Activated naive CD8-positive, alpha-beta T cell treated with anti-CD3 and anti-CD28 coated beads for 36 hours (primary cell): ENCODE measurements around the gene MAPKAP1. TPM values are rescaled to one million over a fixed set of nuclear protein-coding genes. Genes with fewer than 3 reads are reported as not detected.
"Not testable (repeated sequence)": the region's sequence is repeated elsewhere in the genome, so short reads cannot be mapped to it uniquely, and the experiment has no call there.

Source experiments
- DNase-seq: peaks from one replicate; pipeline ENCODE4 v3.0.0; 2021
- H3K27ac Mint-ChIP-seq: one replicate; pipeline ENCODE4 v1.8.0; 2022; ENCODE audit warnings: mild to moderate bottlenecking, moderate library complexity, mixed read lengths
- H3K27me3 Mint-ChIP-seq: one replicate; pipeline ENCODE4 v1.8.0; 2022; ENCODE audit warnings: mild to moderate bottlenecking, mixed read lengths
- H3K36me3 Mint-ChIP-seq: one replicate; pipeline ENCODE4 v1.8.0; 2021; ENCODE audit warnings: mild to moderate bottlenecking, mixed read lengths
- H3K4me1 Mint-ChIP-seq: one replicate; pipeline ENCODE4 v1.8.0; 2021; ENCODE audit warnings: mixed read lengths
- H3K4me3 Mint-ChIP-seq: one replicate; pipeline ENCODE4 v1.8.0; 2022; ENCODE audit warnings: mild to moderate bottlenecking, moderate library complexity, mixed read lengths
- H3K9me3 Mint-ChIP-seq: one replicate; pipeline ENCODE4 v1.8.0; 2022; ENCODE audit warnings: mixed read lengths
- total RNA-seq, 2 experiments: library from RNA; stranded (reverse); gene quantifications; one replicate each; pipeline ENCODE4 v1.2.3, GENCODE V29; 2021

MAPKAP1 gene
- total RNA-seq, 2 experiments from 2014 or later, result 91.8 to 92.2 TPM

- Mint-ChIP-seq H3K27me3 (no peaks in the 10 kb centered on the region), H3K27ac (no peak overlapping the region), H3K36me3 (peaks cover 11% of the 10 kb centered on the region), H3K9me3 (no peaks in the 10 kb centered on the region), H3K4me1 (peaks cover 31% of the 10 kb centered on the region), H3K4me3 (no peak overlapping the region)
- DNase-seq, result no peak
These were observed 112.8 kb downstream of the MAPKAP1 start for GRCh38 chr9:125594223-125594610.

GRCh38 chr9:125593581-125594222 is 113.3 kb downstream of the MAPKAP1 start:
- DNase-seq, result no peak
- H3K4me1 Mint-ChIP-seq, result peaks cover 33% of the 10 kb centered on the region
- H3K4me3 Mint-ChIP-seq, result no peak overlapping the region
- no peak overlapping the region for H3K27ac Mint-ChIP-seq
- H3K9me3 Mint-ChIP-seq, result no peaks in the 10 kb centered on the region
- no peaks in the 10 kb centered on the region for H3K27me3 Mint-ChIP-seq
- peaks cover 11% of the 10 kb centered on the region for H3K36me3 Mint-ChIP-seq

GRCh38 chr9:125591888-125592287 is 115.1 kb downstream of the MAPKAP1 start:
- Mint-ChIP-seq H3K9me3 (no peaks in the 10 kb centered on the region), H3K4me3 (no peak overlapping the region)

GRCh38 chr9:125591245-125591644 is 115.8 kb downstream of the MAPKAP1 start:
- Mint-ChIP-seq H3K36me3 (peaks cover 8% of the 10 kb centered on the region), H3K4me3 (no peak overlapping the region), H3K4me1 (peaks cover 37% of the 10 kb centered on the region), H3K27me3 (no peaks in the 10 kb centered on the region), H3K9me3 (no peaks in the 10 kb centered on the region), H3K27ac (no peak overlapping the region)
- no peak for DNase-seq

More at GRCh38 chr9:125591888-125592287, 115.1 kb downstream of the MAPKAP1 start:
- H3K36me3 Mint-ChIP-seq, result peaks cover 11% of the 10 kb centered on the region
- no peak for DNase-seq
- H3K27ac Mint-ChIP-seq, result no peak overlapping the region
- no peaks in the 10 kb centered on the region for H3K27me3 Mint-ChIP-seq
- peaks cover 39% of the 10 kb centered on the region for H3K4me1 Mint-ChIP-seq

- Mint-ChIP-seq H3K36me3 (peaks cover 3% of the 10 kb centered on the region), H3K27me3 (no peaks in the 10 kb centered on the region), H3K27ac (no peak overlapping the region), H3K4me3 (no peak overlapping the region), H3K9me3 (no peaks in the 10 kb centered on the region), H3K4me1 (peaks cover 31% of the 10 kb centered on the region)
- no peak for DNase-seq
These were observed 117.7 kb downstream of the MAPKAP1 start for GRCh38 chr9:125589287-125589686.

- H3K36me3 Mint-ChIP-seq, result peaks cover 12% of the 10 kb centered on the region
- no peak overlapping the region for H3K27ac Mint-ChIP-seq
- H3K4me1 Mint-ChIP-seq, result peaks cover 24% of the 10 kb centered on the region
- DNase-seq, result no peak
- H3K27me3 Mint-ChIP-seq, result no peaks in the 10 kb centered on the region
- H3K4me3 Mint-ChIP-seq, result no peak overlapping the region
- no peaks in the 10 kb centered on the region for H3K9me3 Mint-ChIP-seq
These were observed 119.1 kb downstream of the MAPKAP1 start for GRCh38 chr9:125587819-125588460.

- Mint-ChIP-seq H3K36me3 (peaks cover 25% of the 10 kb centered on the region), H3K9me3 (no peaks in the 10 kb centered on the region), H3K27ac (no peak overlapping the region), H3K27me3 (no peaks in the 10 kb centered on the region), H3K4me3 (no peak overlapping the region), H3K4me1 (peaks cover 25% of the 10 kb centered on the region)
- DNase-seq, result no peak
These were observed 120.9 kb downstream of the MAPKAP1 start for GRCh38 chr9:125586172-125586511.

GRCh38 chr9:125585503-125586171 is 121.4 kb downstream of the MAPKAP1 start:
- no peak overlapping the region for H3K27ac Mint-ChIP-seq
- peaks cover 24% of the 10 kb centered on the region for H3K4me1 Mint-ChIP-seq
- no peak overlapping the region for H3K4me3 Mint-ChIP-seq

GRCh38 chr9:125580701-125581286 is 126.2 kb downstream of the MAPKAP1 start:
- H3K36me3 Mint-ChIP-seq, result peaks cover 57% of the 10 kb centered on the region

More at GRCh38 chr9:125585503-125586171, 121.4 kb downstream of the MAPKAP1 start:
- H3K36me3 Mint-ChIP-seq, result peaks cover 30% of the 10 kb centered on the region
- no peaks in the 10 kb centered on the region for H3K27me3 Mint-ChIP-seq
- peaks cover 2% of the 10 kb centered on the region for H3K9me3 Mint-ChIP-seq
- DNase-seq, result no peak

GRCh38 chr9:125579030-125579932 is 127.7 kb downstream of the MAPKAP1 start:
- peaks cover 13% of the 10 kb centered on the region for H3K9me3 Mint-ChIP-seq
- H3K27me3 Mint-ChIP-seq, result no peaks in the 10 kb centered on the region
- H3K36me3 Mint-ChIP-seq, result peaks cover 67% of the 10 kb centered on the region
- DNase-seq, result no peak
- H3K27ac Mint-ChIP-seq, result no peak overlapping the region
- H3K4me3 Mint-ChIP-seq, result no peak overlapping the region
- H3K4me1 Mint-ChIP-seq, result peaks cover 3% of the 10 kb centered on the region

More at GRCh38 chr9:125580701-125581286, 126.2 kb downstream of the MAPKAP1 start:
- no peaks in the 10 kb centered on the region for H3K27me3 Mint-ChIP-seq
- H3K4me3 Mint-ChIP-seq, result no peak overlapping the region
- H3K27ac Mint-ChIP-seq, result no peak overlapping the region
- peaks cover 13% of the 10 kb centered on the region for H3K9me3 Mint-ChIP-seq
- DNase-seq, result no peak
- peaks cover 3% of the 10 kb centered on the region for H3K4me1 Mint-ChIP-seq

- Mint-ChIP-seq H3K9me3 (peaks cover 11% of the 10 kb centered on the region), H3K36me3 (peaks cover 59% of the 10 kb centered on the region), H3K27ac (no peak overlapping the region), H3K27me3 (no peaks in the 10 kb centered on the region), H3K4me3 (no peak overlapping the region), H3K4me1 (no peaks in the 10 kb centered on the region)
- DNase-seq, result no peak
These were observed 132.7 kb downstream of the MAPKAP1 start for GRCh38 chr9:125574126-125574877.

- H3K27ac Mint-ChIP-seq, H3K27me3 Mint-ChIP-seq: not testable (repeated sequence)
- peaks cover 59% of the 10 kb centered on the region for H3K36me3 Mint-ChIP-seq
These were observed 134.5 kb downstream of the MAPKAP1 start for GRCh38 chr9:125572461-125572860.

GRCh38 chr9:125571824-125572223 is 135.2 kb downstream of the MAPKAP1 start:
- H3K36me3 Mint-ChIP-seq, result peaks cover 56% of the 10 kb centered on the region
- not testable (repeated sequence) for H3K27me3 Mint-ChIP-seq, DNase-seq, H3K9me3 Mint-ChIP-seq, H3K4me3 Mint-ChIP-seq, H3K27ac Mint-ChIP-seq, H3K4me1 Mint-ChIP-seq

More at GRCh38 chr9:125572461-125572860, 134.5 kb downstream of the MAPKAP1 start:
- H3K4me3 Mint-ChIP-seq, DNase-seq, H3K4me1 Mint-ChIP-seq, H3K9me3 Mint-ChIP-seq: not testable (repeated sequence)

- H3K9me3 Mint-ChIP-seq, result peaks cover 6% of the 10 kb centered on the region
- no peak overlapping the region for H3K4me3 Mint-ChIP-seq
- peaks cover 42% of the 10 kb centered on the region for H3K36me3 Mint-ChIP-seq
- DNase-seq, result no peak
- peaks cover 10% of the 10 kb centered on the region for H3K4me1 Mint-ChIP-seq
- no peaks in the 10 kb centered on the region for H3K27me3 Mint-ChIP-seq
- no peak overlapping the region for H3K27ac Mint-ChIP-seq
These were observed 136.8 kb downstream of the MAPKAP1 start for GRCh38 chr9:125570246-125570645.
